ENCODE measurements around the gene ARFGEF2.
"Not testable (repeated sequence)": the region's sequence is repeated elsewhere in the genome, so short reads cannot be mapped to it uniquely, and the experiment has no call there.

The ARFGEF2 gene

GRCh38 chr20:48949304-48950170, 28.0 kb downstream of the ARFGEF2 start:
- FAIRE-seq (peak; percentile 64), DNase-seq (ENCODE audit: insufficient read length, low spot score) (no peak)

- DNase-seq (ENCODE audit: insufficient read length, low spot score) (no peak), FAIRE-seq (peak; percentile 16)
These were observed 29.5 kb downstream of the ARFGEF2 start for GRCh38 chr20:48951041-48951440.

- DNase-seq (ENCODE audit: insufficient read length, low spot score) (no peak), FAIRE-seq (no peak)
These were observed 30.1 kb downstream of the ARFGEF2 start for GRCh38 chr20:48951646-48952045.

- DNase-seq (ENCODE audit: insufficient read length, low spot score): no peak
- no peak for FAIRE-seq
These were observed 31.1 kb downstream of the ARFGEF2 start for GRCh38 chr20:48952656-48953055.

- FAIRE-seq (peak; percentile 77), DNase-seq (ENCODE audit: insufficient read length, low spot score) (no peak)
These were observed 32.1 kb downstream of the ARFGEF2 start for GRCh38 chr20:48953653-48954052.

GRCh38 chr20:48956052-48956451, 34.5 kb downstream of the ARFGEF2 start:
- FAIRE-seq (no peak), DNase-seq (ENCODE audit: insufficient read length, low spot score) (no peak)

GRCh38 chr20:48957053-48957481, 35.6 kb downstream of the ARFGEF2 start:
- no peak for DNase-seq (ENCODE audit: insufficient read length, low spot score)
- peak; percentile 26 for FAIRE-seq

- FAIRE-seq (no peak), DNase-seq (ENCODE audit: insufficient read length, low spot score) (no peak)
These were observed 36.0 kb downstream of the ARFGEF2 start for GRCh38 chr20:48957533-48957932.

- DNase-seq (ENCODE audit: insufficient read length, low spot score): no peak
- FAIRE-seq: peak; percentile 42
These were observed 37.2 kb downstream of the ARFGEF2 start for GRCh38 chr20:48958743-48959142.

- DNase-seq (ENCODE audit: insufficient read length, low spot score) (no peak), FAIRE-seq (peak; percentile 70)
These were observed 38.5 kb downstream of the ARFGEF2 start for GRCh38 chr20:48959899-48960550.

- no peak for DNase-seq (ENCODE audit: insufficient read length, low spot score)
- FAIRE-seq: no peak
These were observed 40.9 kb downstream of the ARFGEF2 start for GRCh38 chr20:48962421-48962820.

GRCh38 chr20:48962976-48963771, 41.7 kb downstream of the ARFGEF2 start:
- peak; percentile 9 for FAIRE-seq
- DNase-seq (ENCODE audit: insufficient read length, low spot score): no peak

GRCh38 chr20:48965189-48965910, 43.8 kb downstream of the ARFGEF2 start:
- FAIRE-seq (no peak), DNase-seq (ENCODE audit: insufficient read length, low spot score) (no peak)

- DNase-seq (ENCODE audit: insufficient read length, low spot score): no peak
- FAIRE-seq: no peak
These were observed 49.3 kb downstream of the ARFGEF2 start for GRCh38 chr20:48970681-48971365.

- DNase-seq (ENCODE audit: insufficient read length, low spot score): no peak
- no peak for FAIRE-seq
These were observed 50.4 kb downstream of the ARFGEF2 start for GRCh38 chr20:48971956-48972355.

GRCh38 chr20:48972816-48973215, 51.3 kb downstream of the ARFGEF2 start:
- FAIRE-seq: no peak
- DNase-seq (ENCODE audit: insufficient read length, low spot score): no peak

- DNase-seq (ENCODE audit: insufficient read length, low spot score) (no peak), FAIRE-seq (peak; percentile 63)
These were observed 54.4 kb downstream of the ARFGEF2 start for GRCh38 chr20:48975955-48976354.

- DNase-seq (ENCODE audit: insufficient read length, low spot score); FAIRE-seq: not testable (repeated sequence)
These were observed 58.5 kb downstream of the ARFGEF2 start for GRCh38 chr20:48979980-48980379.

GRCh38 chr20:48983423-48984400, 62.2 kb downstream of the ARFGEF2 start:
- peak; percentile 94 for FAIRE-seq
- DNase-seq (ENCODE audit: insufficient read length, low spot score): peak; percentile 93
